AG08395 (cell line): ENCODE data around the gene GREM2.
A peak's percentile ranks its signal among the peaks of the same experiment; 100 is the strongest.

ENCODE experiments used
- DNase-seq: peaks from one replicate; pipeline ENCODE4 v3.0.0; 2012; ENCODE audit warnings: mixed read lengths, low spot score

GREM2 gene

GRCh38 chr1:240611619-240612480 is at the start of gene GREM2:
TSS of gene GREM2 (minus strand) at chr1:240612155. CDS start at chr1:240493475, 118,680 bp downstream.
- peak; percentile 96 for DNase-seq

- peak; percentile 32 for DNase-seq
These were observed 46.5 kb upstream of the GREM2 start for GRCh38 chr1:240658312-240658960.

- DNase-seq: no peak
These were observed 44.6 kb upstream of the GREM2 start for GRCh38 chr1:240656531-240656930.

- no peak for DNase-seq
These were observed 41.0 kb upstream of the GREM2 start for GRCh38 chr1:240652961-240653409.

- DNase-seq: peak; percentile 59
These were observed 40.6 kb upstream of the GREM2 start for GRCh38 chr1:240652549-240652948.

- DNase-seq: no peak
These were observed 38.9 kb upstream of the GREM2 start for GRCh38 chr1:240650877-240651276.

- DNase-seq: no peak
These were observed 38.1 kb upstream of the GREM2 start for GRCh38 chr1:240649733-240650721.

- DNase-seq: no peak
These were observed 34.8 kb upstream of the GREM2 start for GRCh38 chr1:240646571-240647240.

- DNase-seq: no peak
These were observed 32.8 kb upstream of the GREM2 start for GRCh38 chr1:240644732-240645131.

- no peak for DNase-seq
These were observed 23.7 kb upstream of the GREM2 start for GRCh38 chr1:240635466-240636256.

- no peak for DNase-seq
These were observed 18.5 kb upstream of the GREM2 start for GRCh38 chr1:240630409-240630808.

GRCh38 chr1:240621249-240621648 is 9.3 kb upstream of the GREM2 start:
- no peak for DNase-seq

- no peak for DNase-seq
These were observed 8.1 kb upstream of the GREM2 start for GRCh38 chr1:240619906-240620621.

- no peak for DNase-seq
These were observed 7.4 kb upstream of the GREM2 start for GRCh38 chr1:240619357-240619756.

GRCh38 chr1:240618946-240619345 is 7.0 kb upstream of the GREM2 start:
- no peak for DNase-seq

GRCh38 chr1:240616018-240616417 is 4.1 kb upstream of the GREM2 start:
- DNase-seq: no peak

- DNase-seq: no peak
These were observed 1.6 kb upstream of the GREM2 start for GRCh38 chr1:240613356-240614142.

- no peak for DNase-seq
These were observed 856 bp upstream of the GREM2 start for GRCh38 chr1:240612811-240613210.

- no peak for DNase-seq
These were observed 732 bp downstream of the GREM2 start for GRCh38 chr1:240611228-240611618.
